GM12873 (cell line): ENCODE data around the gene ASTN2.

Source experiments
- TF ChIP-seq, protein P1 (sequence below): IDR thresholded peaks from 2 replicates; pipeline ENCODE4 v1.5.1; 2012; ENCODE audit warnings: low read depth, mild to moderate bottlenecking, moderate library complexity, low read length, control low read depth; ENCODE audit not compliant: insufficient read depth; ENCODE audit errors: missing control alignments

The ASTN2 gene

DNA sequence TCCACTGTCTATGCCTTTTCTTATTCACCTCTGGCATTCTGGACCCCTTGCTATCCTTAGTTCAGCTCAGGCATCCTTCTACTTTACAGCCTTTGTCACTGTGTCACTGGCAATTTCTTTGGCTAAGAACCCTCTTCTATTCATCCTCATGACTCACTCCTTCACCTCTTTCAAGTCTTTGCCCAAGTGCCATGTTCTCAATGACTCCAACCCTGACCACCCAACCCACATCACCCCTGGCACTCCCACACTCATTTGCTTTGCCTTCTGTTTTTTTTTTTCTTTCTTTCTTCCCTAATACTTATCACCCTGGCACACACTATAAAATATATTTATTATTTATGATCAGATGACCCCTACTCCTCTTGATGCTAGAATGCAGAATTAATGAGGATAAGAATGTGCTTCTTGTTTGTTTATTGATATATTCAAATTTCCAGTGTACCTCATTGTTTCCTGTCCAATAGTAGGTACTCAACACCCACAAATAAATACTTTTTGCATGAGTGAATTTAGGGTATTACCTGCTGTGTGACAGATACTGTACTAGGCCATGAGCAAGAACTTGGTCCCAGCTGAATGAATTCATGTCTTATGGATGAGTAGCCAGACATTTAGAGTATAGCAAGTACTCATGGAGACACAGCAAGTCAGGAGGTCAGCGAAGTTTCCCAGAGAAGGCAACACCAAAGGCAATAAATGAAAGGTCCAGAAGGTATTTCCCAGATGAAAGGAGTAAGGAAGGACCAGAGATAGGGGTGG lies 1025.1 kb downstream of the ASTN2 start:
- TF ChIP-seq, protein P1, sequence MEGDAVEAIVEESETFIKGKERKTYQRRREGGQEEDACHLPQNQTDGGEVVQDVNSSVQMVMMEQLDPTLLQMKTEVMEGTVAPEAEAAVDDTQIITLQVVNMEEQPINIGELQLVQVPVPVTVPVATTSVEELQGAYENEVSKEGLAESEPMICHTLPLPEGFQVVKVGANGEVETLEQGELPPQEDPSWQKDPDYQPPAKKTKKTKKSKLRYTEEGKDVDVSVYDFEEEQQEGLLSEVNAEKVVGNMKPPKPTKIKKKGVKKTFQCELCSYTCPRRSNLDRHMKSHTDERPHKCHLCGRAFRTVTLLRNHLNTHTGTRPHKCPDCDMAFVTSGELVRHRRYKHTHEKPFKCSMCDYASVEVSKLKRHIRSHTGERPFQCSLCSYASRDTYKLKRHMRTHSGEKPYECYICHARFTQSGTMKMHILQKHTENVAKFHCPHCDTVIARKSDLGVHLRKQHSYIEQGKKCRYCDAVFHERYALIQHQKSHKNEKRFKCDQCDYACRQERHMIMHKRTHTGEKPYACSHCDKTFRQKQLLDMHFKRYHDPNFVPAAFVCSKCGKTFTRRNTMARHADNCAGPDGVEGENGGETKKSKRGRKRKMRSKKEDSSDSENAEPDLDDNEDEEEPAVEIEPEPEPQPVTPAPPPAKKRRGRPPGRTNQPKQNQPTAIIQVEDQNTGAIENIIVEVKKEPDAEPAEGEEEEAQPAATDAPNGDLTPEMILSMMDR: no peak

DNA sequence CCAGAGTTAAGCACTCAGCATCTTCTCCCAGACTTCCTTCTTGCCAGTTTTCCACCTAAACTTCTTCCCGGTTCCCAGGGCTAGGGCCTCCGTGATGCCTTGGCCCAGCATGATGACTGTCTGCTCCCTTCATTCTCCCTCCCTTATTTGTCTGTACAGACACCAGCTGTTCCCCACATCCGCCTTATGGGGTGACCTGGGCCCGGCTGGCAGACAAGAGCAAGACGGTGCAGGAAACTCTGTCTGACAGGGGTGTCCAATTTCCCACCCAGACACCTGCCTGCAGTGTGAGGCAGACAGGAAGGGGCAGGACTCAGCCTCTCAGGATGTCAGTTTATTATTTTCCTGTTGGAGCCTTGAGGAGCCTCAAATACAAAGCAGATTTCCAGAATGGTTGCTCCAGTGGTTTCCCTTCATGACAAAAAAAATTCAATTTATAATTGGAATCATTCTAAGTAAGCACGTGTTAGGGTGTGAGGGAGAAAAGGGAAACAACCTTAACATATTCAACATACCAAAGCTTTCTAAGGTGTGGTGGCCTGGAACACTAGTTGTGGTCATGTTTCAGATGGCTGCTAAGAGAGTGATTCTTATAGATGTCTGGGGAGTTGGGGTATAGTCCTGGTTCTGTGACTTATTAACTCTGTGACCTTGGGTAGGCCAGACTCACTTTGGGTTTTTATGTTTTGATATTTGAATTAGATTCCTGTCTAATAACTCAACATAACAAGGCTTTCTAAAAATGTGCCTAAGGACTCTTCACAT lies 1026.7 kb downstream of the ASTN2 start:
- TF ChIP-seq, protein P1: no peak

DNA sequence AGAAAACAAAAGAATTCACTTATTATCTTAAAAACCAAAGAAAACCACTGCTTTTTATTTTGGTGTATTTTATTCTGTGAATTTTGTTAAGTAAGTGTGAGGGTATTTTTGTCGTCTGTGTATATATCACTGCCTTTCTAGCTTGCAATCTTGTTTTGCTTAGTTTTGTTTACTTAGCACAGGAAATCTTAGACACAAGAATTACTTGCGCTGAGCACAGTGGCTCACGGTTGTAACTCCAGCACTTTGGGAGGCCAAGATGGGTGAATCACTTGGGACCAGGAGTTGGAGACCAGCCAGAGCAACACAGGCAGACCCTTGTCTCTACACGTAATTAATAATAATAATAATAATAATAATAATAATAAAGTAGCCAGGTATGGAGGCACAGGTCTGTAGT lies 1030.9 kb downstream of the ASTN2 start:
- TF ChIP-seq, protein P1: no peak

DNA sequence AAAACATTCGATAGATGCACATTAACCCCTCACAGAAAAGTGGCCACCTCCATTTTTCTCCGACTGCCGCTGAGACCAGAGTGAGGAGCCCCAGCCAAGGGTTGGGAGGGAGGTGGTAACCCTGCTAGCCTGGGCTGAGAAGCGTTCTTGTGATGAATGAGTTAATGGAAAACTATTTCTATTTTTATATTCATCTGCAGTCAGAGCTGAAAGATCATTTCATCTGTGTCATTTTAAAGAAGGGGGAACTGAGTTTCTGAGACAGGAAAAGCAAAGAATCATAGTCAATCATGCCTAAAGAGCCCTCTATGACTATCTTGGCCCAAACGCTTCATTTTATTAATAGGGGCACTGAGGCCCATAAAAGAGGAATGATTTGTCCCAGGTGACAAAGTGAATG lies 1031.7 kb downstream of the ASTN2 start:
- TF ChIP-seq, protein P1: no peak

DNA sequence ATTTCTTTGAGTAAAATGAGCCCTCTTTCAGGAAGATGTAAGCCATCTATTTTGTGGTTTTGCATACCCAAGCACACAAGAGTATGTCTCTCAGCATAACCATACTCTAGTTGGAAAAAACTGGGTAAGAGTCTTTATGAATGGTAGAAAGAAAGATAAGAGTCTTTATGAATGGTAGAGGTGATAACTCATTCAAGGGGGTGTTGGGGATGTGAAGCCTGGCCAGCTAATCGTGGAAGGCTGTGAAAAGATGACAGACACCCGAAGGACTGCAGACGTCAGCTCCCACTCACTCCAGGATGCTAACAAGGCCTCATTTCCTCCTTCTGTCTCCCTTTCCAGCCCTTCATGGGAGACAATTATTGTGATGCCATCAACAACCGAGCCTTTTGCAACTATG lies 1032.8 kb downstream of the ASTN2 start:
- TF ChIP-seq, protein P1: no peak

DNA sequence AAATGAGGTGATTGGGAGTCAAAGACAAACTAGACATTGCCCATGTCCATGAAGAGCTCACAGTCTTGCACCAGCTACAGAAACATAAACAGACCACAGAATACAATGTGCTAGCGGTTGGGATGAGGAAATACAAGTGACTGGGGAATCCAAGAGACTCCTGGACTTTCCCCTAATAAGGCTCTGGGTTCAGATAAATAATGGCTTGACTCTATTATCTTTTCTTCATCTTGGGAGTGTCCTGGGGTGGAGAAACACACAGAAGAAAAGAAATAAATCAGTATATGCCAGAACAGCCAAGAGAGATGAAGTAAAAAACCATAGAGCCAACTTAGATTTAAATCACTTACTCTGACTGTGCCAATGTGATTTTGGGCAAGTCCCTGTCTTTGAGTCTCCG lies 1033.5 kb downstream of the ASTN2 start:
- TF ChIP-seq, protein P1: no peak

DNA sequence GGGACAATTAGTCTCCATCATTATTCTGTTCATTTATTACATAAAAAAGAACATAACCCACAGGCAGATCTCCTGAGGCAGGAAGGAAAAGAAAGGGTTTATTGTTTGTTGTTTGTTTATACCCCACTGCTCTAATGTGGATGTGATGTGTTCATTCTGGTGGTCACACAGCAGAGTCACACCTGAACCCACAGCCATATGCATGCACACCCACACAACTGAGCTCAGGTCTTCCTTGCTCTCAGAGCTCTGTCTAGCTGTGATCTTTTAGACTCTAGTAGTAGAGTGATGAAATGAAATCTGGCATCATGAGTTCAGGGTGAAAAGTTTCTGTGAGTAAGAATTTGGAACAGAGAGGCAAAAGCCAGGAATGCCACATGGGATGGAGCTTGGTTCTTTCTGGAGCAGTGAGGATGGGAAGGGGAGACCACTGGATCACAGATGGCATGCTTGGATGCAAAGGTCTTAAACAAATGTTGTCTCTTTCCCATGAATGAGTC lies 1034.3 kb downstream of the ASTN2 start:
- TF ChIP-seq, protein P1: no peak
